HG03558 (cell line): ENCODE measurements around the gene SNX33.
"Not testable (repeated sequence)": the region's sequence is repeated elsewhere in the genome, so short reads cannot be mapped to it uniquely, and the experiment has no call there.

Experiments used
- ATAC-seq: cut with Tn5 transposase; IDR thresholded peaks from one replicate; pipeline ENCODE4 v1.9.1; 2021; ENCODE audit warnings: moderate number of reproducible peaks; ENCODE audit not compliant: unreplicated experiment; ENCODE audit errors: extremely low read depth

The SNX33 gene

DNA sequence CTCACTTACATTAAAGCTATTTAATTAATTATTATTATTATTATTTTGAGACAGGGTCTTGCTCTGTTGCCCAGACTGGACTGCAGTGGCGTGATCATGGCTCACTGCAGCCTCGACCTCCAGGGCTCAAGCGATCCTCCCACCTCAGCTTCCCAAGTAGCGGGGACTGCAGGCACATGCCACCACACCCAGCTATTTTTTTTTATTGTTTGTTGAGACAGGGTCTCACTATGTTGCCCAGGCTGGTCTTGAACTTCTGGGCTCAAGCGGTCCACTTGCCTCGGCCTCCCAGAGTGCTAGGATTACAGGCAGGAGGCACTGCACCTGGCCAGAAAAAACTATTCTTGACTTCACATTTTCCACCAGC, 30.6 kb downstream of the SNX33 start:
- ATAC-seq, result not testable (repeated sequence)

DNA sequence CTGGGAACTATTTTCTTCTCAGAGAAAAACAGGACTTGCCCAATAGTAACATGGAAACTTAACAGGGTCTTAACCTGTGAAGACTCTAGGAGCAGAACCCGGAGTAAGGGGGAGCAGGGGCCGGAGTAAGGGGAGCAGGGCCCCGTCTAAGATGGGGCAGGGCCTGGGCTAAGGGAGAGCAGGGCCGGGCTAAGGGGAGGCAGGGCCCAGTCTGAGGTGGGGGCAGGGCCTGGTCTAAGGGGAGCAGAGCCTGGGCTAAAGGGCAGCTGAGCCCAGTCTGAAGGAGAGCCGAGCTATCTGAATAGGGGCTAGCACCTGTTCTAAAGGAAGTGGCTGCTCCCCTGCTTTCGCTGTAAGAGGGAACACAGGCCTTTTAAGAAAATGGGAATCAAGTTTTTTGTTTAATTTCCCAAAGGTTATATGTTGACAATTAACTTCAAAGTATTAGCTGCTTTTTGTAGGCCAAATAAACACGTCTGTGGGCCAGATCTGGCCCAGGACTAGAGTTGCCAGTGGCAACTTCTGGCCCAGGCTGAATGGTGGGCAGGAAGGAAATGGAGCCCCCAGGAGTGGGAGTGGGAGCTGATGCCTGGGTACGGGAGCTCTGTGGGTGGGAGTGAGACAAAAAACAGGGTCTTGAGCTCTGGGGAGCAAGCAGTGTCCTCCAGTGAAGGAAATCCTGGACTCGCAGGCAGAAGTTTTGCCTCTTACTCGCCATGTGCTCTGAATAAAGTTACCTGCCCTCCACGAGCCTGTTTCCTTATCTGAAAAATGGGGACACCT, 32.5 kb downstream of the SNX33 start:
- ATAC-seq, result no peak

DNA sequence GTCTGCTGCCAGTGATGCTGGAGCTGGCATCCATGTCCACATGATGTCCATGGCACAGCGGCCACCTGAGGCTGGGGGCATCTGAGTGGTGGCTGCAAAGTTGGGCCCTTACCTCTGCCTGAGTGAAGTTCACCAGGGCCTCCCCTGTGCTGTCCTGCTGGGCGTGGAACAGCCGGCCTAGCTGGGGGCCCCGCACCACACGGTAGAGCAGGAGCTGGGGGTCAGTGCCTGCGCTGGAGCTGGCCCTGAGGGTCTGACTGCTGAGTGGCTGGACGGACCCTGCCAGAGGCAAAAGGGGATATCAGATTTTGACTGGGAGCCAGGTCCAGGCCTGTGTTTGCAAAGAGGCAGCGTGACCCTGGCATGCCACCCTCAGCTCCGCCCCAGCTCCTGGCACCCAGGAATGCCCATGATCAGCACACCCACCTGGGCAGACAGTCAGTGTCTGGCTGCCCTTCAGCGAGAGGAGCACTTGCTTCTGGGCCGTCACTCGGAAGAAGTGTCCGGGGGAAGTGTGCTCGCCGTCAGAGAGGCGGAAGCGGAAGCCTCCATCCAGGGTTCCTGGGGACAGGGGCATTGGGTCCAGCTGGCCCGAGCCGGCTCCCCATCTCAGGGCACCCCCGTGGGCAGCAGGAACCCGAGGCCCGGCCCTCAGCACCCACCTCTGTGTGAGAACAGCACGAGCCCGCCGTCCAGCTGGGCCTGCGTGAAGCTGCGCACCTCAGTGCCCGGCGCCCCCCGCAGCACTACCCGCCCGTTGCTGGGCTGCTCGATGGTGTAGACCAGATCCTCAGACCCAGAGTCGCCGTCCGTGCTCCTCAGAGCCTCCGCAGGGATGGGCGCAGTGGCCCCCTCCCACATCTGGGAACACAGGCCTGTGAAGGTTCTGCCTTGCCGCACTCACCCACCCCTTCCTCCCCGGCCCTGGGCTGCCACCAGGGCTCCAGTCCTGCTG, 34.7 kb downstream of the SNX33 start:
- ATAC-seq, result no peak

DNA sequence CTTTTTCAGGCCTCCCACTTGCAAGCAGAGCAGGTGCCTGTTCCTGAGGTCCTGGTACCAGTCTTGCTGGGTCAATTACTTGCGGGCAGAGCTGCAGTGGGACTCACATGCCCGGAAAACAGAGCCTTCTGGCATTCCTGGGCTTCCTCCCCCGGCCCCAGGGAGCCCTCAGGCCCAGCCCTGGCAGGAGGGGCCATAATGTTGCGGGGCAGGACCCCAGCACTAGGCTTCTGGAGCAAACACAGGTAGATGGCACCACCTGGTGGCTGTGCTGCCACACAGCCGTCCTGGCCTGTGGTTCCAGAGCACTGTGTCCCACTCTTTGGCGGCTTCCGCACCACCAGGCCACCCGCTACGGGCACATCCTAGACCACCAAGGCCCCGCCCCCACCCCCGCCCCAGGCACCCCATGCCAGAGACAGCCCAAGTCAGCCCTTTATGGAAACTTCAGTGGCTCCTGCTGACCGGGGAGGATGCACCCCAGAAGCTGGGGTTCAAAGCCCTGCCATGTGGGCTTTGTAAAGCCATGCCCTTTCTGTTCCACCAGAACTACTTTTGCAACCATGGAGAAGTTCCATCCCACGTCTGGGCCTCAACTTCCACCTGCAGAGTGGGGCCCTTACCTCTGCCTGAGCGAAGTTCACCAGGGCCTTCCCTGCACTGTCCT, 36.1 kb downstream of the SNX33 start:
- not testable (repeated sequence) for ATAC-seq

DNA sequence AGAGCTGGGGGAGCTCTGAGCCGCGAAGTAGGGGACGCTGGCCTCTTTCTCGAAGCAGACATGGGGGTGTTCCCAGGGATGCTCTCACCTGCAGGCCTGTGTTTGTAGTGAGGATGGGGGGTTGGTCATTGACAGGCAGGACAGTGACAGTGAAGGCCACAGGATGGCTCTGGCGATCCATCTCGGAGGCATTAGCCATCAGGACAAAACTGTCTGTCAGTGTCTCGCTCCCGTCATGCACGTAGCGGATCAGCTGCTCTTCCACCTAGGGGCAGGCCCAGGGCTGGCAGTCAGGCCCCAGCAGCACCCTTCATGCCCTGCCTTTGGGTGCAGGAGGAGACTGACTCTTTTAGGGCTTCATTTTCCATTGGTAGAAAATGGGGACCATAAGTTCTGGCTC, 36.9 kb downstream of the SNX33 start:
- ATAC-seq, result no peak

DNA sequence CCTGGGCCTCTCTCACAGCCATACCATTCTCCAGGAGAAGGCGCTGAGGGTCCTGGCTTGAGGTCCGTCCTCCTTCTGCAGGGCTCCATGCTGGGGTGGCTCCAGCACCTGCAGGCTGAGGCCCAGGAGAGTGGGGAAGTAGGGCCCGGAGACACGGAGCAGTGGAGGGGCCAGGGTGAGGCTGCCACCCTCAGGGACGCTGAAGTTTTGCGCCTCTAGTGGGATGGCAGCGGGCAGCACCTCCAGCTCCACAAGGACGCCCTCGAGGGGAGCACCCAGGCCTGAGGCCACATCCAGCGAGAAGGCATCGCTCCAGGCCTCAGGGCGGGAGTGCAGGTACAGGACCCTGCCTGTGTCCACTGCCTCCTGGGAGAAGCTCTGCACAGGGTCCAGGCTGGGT, 37.5 kb downstream of the SNX33 start:
- ATAC-seq, result no peak

DNA sequence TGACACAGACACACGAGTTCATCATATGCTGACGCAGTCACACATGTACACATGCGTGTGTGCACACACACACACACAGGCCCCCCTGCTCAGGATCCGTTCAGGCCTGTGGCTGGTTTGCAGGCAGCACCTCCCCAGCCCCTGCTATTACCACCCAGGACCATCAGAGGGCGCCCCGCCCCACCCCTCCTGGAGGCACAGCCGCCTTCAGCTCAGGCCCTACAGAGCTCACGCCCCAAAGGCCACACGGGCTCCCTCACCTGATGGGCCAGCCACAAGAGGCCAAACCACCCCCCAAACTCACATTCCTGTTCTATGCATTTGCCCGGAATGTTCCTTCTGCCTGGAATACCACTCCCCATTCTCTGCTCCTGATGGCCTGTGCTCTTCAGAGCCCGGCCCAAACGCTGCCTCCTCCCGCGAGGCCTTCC, 38.5 kb downstream of the SNX33 start:
- ATAC-seq, result not testable (repeated sequence)

DNA sequence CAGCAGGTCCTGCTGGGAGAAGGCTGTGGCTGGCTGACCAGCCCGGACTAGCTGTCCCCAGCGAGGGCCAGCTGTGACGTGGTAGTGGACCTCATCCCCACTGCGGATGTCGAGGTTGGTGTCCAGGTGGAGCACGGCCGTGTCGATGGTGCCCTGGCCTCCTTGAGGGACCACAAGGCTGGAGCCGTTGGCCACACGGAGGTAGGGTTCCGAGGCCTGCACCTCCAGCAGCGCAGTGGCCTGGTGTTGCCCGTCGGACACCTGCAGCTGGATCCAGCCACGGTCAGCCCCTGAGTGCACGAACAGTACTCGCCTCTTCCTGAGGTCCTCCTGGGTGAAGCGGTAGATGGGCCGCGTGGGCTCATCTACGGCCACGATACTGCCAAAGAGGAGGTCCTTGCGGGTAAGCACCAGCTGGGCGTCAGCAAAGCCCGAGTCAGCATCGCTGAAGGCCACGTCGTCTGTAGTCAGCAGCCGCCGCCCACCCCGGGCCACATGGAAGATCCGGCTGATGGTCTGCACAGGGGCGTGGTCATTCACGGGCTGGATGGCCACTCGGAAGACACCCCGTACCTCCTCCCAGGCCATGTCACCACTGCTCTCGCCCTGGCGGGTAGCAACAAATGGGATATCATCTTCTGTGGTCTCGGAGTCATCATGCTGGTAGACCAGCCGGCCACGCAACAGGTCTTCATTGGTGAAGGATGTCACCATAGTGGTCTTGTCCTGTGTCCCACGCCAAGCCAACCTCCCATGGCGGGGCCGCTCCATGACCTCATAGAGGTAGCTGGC, 40.0 kb downstream of the SNX33 start:
- ATAC-seq, result no peak

DNA sequence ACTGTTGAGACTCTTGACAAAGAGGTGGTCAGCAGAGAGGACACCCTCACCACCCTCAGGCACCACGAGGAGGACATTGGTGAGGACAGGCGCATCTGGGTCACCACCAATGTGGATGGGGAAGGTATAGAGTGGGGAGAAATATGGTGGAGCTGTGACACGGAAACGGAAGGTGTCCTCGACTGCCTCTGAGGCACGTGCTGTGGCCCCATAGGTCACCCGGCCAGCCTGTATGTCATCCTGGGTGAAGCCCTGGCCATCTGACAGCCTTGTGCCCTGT, 40.5 kb downstream of the SNX33 start:
- ATAC-seq, result no peak

DNA sequence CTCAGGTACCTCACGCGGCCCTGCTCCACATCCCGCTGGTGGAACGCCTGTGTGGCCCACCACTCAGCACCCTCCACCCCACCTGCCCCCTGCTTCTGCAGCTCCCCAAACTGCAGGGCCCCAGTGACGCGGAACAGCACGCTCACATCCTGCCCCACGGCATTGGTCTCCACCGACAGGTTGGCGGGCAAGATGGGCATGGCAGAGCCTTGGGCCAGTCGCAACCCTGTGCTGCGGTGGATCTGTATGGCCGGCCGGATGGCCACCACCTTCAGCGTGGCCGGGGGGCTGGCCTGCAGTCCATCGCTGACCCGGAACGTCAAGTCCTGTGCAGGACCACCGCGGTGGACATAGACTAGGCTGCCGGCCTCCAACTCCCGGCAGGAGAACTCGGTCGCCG, 41.1 kb downstream of the SNX33 start:
- ATAC-seq, result no peak

DNA sequence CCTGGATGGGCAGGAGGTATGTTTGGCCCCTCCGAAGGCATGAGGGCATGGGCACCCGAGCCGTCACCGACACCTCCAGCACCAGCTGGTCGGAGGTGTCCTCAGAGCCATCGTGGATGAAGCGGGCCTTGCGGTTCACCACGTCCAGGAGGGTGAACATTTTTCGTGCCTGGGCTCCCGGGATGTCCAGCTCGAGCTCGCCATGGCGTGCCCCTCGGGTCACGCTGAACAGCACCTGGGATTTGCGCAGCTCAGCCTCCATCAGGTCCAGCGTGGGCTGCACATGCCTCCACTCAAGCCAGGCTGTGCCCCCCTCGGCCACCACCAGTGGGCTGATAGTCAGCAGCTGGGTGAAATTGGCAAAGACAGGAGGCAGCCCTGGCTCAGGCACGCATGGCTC, 41.7 kb downstream of the SNX33 start:
- not testable (repeated sequence) for ATAC-seq

DNA sequence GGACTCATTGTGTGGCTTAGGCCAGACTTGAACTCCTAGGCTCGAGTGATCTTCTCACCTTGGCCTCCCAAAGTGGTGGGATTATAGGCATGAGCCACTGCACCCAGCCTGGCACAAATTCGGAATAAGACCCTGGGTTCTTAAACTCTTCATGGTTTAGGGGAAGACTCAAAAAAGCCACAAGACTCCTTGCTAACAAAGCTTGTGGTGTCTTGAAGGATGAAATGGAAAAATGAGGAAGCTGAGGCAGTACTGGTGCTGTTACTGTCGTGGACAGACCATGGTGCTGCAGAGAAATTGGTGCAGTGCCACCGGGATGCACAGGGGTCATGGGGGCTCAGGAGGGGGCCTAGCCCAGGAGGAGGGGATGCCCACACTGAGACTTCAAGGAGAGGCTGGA, 44.6 kb downstream of the SNX33 start:
- ATAC-seq, result not testable (repeated sequence)

DNA sequence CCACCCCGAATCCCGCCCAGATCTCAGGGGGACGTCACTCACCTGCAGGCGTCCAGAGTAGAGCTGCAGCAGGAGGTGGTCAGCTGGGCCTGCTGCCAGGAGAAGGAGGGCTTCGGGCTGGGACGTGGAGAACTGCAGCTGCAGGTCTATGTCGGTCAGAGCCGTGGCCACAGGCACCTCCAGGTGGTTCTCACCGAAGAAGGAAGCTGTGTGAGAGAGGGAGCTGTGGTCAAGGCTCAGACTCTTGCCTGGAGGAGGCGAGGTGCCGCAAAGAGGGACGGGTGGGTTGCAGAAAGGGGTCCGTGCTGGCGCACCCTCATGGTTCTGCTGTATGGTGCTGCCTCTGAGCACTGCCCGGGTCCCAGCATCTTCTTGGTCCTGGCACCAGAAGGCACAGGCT, 45.3 kb downstream of the SNX33 start:
- ATAC-seq, result not testable (repeated sequence)

DNA sequence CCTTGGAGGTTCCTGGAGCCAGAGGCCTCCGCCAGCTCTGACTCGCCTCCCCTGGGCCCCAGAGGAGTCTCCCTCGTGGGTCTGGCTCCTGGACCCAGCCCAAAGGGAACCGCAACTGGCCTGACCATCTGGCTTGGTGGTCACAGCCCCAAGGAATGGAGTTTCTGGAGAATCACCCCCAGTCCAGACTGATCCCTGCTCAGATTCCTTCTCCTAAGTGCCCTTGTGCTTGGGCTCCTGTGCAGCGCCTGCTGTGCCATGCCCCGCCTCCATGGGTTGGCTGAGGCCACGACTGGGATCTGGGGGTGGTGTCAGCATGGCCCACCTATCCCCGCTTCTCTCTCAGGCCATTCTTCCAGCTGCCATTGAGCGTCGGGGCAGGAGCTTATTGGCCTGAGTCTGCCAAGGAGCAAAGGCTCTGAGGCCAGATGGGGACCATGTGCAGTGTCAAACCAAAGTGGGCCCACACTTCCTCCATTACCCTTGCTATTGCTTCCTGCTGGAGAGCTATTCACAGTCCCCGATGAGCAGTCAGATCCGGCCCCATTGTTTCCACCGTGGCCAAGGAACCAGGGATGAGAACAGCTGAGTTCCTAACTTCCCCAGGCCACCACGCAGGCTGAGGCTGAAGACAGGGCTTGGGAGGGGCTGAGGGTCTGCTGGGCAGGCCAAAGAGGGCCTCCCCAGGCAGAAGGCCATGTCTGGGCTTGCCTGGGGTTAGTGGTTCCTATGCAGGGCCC, 46.0 kb downstream of the SNX33 start:
- ATAC-seq, result no peak

DNA sequence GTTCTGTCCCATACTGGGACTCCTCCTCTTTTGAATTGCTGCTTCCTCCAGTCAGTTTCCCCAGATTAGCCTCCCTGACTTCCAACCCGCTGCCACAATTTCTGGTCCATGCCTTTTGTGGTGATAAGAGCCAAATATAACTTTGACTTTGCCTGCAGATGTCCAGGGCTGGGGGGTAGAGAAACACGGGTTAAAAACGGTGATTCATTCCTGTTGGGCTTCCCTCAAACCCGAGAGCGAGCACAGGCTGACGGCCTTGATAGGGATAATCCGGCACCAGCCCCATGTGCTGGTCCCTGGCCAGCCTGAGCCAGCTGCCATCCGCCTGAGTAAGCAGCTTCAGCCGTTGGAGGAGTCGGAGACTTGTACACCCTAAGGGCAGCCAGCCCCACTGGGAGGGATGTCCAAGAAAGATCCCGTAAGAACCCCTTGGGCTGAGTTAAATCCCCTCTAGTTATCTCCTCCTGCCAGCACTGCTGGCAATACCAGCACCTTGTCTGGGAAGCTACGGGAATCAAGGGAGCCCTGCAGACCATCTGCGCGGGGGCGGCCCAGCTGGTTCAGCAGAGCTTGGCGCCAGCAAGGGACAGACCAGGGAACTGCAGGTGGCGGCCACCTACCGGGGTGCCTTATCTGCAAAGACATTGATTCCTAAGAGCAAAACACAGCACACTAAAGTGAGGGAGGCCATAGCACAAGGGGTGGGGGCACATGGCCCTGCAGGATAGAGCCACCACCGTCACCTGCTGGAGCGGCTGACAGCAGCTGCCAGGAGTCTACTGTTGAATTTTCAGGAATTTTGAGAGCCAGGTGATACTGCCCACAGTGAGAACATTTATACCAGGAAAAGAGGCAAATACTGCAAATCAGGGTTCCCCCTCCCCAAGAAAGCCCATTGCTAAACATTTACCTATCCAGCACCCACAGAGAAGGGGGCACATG, 46.8 kb downstream of the SNX33 start:
- no peak for ATAC-seq

DNA sequence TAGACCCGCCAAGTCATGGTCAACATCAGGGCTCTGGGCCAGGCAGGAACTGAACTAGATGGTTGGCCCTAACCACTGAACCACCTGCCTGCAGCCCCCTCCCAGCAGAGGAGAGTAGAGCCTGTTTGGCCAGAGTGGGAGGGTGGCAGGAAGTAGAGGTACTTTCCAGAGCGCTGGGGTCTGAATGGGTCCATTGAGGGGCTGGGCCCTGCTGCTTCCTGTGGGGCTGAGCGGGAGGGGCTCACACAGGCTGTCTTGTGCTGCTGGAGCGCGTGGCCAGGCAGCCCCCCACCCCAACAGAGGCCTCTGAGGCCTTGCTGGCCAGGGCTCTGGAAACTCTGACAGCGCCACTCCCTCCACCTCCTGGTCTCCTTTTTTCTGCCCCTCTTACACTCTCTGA, 47.5 kb downstream of the SNX33 start:
- no peak for ATAC-seq

DNA sequence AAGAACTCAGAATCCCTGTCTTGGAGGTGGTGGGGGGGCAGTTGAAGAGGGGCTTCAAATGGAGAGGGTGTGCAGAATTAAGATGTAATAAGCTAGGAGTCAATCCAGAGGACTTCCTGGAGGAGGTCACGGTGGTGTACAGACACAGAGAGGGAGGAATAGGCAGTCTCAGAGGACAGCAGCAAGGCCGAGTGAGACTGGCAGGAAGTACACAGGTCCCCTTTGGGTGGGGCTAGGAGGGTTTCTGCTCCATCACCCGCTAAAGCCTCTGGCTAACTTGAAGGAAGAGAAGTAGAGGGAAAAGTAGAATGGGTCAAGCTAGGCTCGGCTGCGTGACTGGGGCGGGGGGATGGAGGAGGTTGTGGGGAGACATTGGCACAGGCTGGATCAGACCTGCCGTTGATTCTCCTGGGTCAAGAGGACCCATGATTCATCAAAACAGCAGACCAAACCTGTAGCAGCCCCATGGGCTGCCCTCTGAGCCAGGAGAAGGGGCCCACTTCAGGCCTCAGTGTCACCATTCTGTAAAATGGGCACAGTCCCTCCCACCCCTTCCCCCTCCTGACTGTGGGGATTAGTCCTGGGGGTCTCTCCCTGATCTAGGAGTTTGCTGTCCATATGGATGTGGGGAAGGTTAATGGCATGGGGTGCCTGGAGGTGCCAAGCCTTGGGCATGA, 48.1 kb downstream of the SNX33 start:
- no peak for ATAC-seq

DNA sequence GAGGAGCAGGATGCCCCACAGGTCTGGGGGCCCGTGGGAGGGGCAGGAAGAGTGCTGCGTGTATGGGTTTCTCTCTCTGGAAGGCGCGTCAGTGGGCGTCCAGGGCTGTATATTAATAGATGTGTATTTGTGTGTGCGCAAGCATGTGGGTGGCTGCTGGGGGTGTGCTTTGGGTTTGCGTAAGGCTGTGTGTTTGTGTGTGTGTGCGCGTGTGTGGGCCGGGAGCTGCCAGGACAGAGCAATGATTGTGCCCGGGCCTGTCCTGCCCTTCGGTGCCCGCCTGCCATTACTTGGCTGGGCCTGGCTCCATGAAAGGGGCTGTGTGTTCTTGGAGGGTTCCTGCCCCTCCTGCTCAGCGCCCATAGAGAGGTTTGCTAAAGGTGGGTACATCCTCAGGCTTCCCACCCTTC, 48.6 kb downstream of the SNX33 start:
- ATAC-seq, result no peak
